WTC11 (cell line): Measurements from ENCODE around the gene LRP11. TPM values are rescaled to one million over a fixed set of nuclear protein-coding genes. Genes with fewer than 3 reads are reported as not detected.
"Not testable (repeated sequence)": the region's sequence is repeated elsewhere in the genome, so short reads cannot be mapped to it uniquely, and the experiment has no call there.

Experiments used
- ATAC-seq: fragments of 200-7000 bp; cut with Tn5 transposase; 2 replicates; pipeline ENCODE4 v1.10.0; 2021; ENCODE audit warnings: mild to moderate bottlenecking, moderate library complexity
- CTCF ChIA-PET: fragments of 300-600 bp; sonication (Branson Sonifier 250); formaldehyde crosslinking; loops from one replicate; lab custom pipeline; 2021; ENCODE audit warnings: antibody characterized with exemption; lab: Charles Lee
- POLR2A ChIA-PET: fragments of 350-600 bp; sonication (Branson Sonifier 250); formaldehyde crosslinking; loops from one replicate; lab custom pipeline; 2021; ENCODE audit warnings: antibody characterized with exemption; lab: Charles Lee
- DNase-seq: peaks from one replicate; pipeline ENCODE4 v3.0.0; 2021; ENCODE audit warnings: low spot score
- H3K27ac Mint-ChIP-seq: 2 replicates; pipeline ENCODE4 v1.8.0; 2021; ENCODE audit warnings: mixed read lengths
- H3K27me3 Mint-ChIP-seq: 2 replicates; pipeline ENCODE4 v1.8.0; 2021; ENCODE audit warnings: low read depth, mild to moderate bottlenecking, moderate library complexity, mixed read lengths
- H3K36me3 Mint-ChIP-seq: 2 replicates; pipeline ENCODE4 v1.8.0; 2021; ENCODE audit warnings: mixed read lengths
- H3K4me1 Mint-ChIP-seq: 2 replicates; pipeline ENCODE4 v1.8.0; 2022; ENCODE audit warnings: mixed read lengths
- H3K4me3 Mint-ChIP-seq: 2 replicates; pipeline ENCODE4 v1.8.0; 2021; ENCODE audit warnings: mild to moderate bottlenecking, moderate library complexity, mixed read lengths
- H3K9me3 Mint-ChIP-seq: 2 replicates; pipeline ENCODE4 v1.8.0; 2021; ENCODE audit warnings: mixed read lengths
- ATF3 ChIP-seq: sonication (generic); formaldehyde crosslinking; conservative IDR thresholded peaks from 2 replicates; pipeline ENCODE4 v1.8.1; 2022; ENCODE audit warnings: mild to moderate bottlenecking, missing genetic modification reagents
- CREM ChIP-seq: sonication (generic); formaldehyde crosslinking; IDR thresholded peaks from 2 replicates; pipeline ENCODE4 v1.8.1; 2022; ENCODE audit warnings: mild to moderate bottlenecking, missing genetic modification reagents, moderate library complexity
- CTCF ChIP-seq: fragments of 200-600 bp; IDR thresholded peaks from 2 replicates; pipeline ENCODE4 v1.8.0; 2022; ENCODE audit warnings: antibody characterized with exemption
- E2F4 ChIP-seq: sonication (generic); formaldehyde crosslinking; IDR thresholded peaks from 2 replicates; pipeline ENCODE4 v1.8.1; 2022; ENCODE audit warnings: low read depth, mild to moderate bottlenecking, moderate library complexity, missing genetic modification reagents, borderline replicate concordance
- ELF4 ChIP-seq: sonication (generic); formaldehyde crosslinking; IDR thresholded peaks from 2 replicates; pipeline ENCODE4 v1.8.1; 2022; ENCODE audit warnings: low read depth, mild to moderate bottlenecking, moderate library complexity, missing genetic modification reagents
- ERG ChIP-seq: fragments of 250-450 bp; sonication (Bioruptor Pico); IDR thresholded peaks from 2 replicates; pipeline ENCODE4 v1.8.0; 2021; ENCODE audit warnings: mild to moderate bottlenecking
- GRHL2 ChIP-seq: fragments of 250-450 bp; sonication (Bioruptor Pico); IDR thresholded peaks from 2 replicates; pipeline ENCODE4 v1.8.0; 2022; ENCODE audit warnings: mild to moderate bottlenecking, moderate library complexity; ENCODE audit not compliant: insufficient replicate concordance, severe bottlenecking
- MXD4 ChIP-seq: fragments of 250-450 bp; sonication (Bioruptor Pico); IDR thresholded peaks from 2 replicates; pipeline ENCODE4 v1.8.0; 2021; ENCODE audit warnings: mild to moderate bottlenecking, moderate library complexity, borderline replicate concordance
- MYBL2 ChIP-seq: sonication (generic); formaldehyde crosslinking; IDR thresholded peaks from 2 replicates; pipeline ENCODE4 v1.8.1; 2023; ENCODE audit warnings: mild to moderate bottlenecking, moderate library complexity, missing genetic modification reagents
- NR1H2 ChIP-seq: sonication (generic); formaldehyde crosslinking; IDR thresholded peaks from 2 replicates; pipeline ENCODE4 v1.9.0; 2021; ENCODE audit warnings: mild to moderate bottlenecking, moderate library complexity, missing genetic modification reagents
- PREB ChIP-seq: sonication (generic); formaldehyde crosslinking; IDR thresholded peaks from 2 replicates; pipeline ENCODE4 v1.8.1; 2022; ENCODE audit warnings: mild to moderate bottlenecking, missing genetic modification reagents, moderate library complexity, borderline replicate concordance
- ZNF396 ChIP-seq: fragments of 250-450 bp; sonication (Bioruptor Pico); IDR thresholded peaks from 2 replicates; pipeline ENCODE4 v1.8.0; 2021; ENCODE audit warnings: mild to moderate bottlenecking, moderate library complexity, borderline replicate concordance
- ZNF423 ChIP-seq: fragments of 250-450 bp; sonication (Bioruptor Pico); IDR thresholded peaks from 2 replicates; pipeline ENCODE4 v2.1.2; 2022; ENCODE audit warnings: mild to moderate bottlenecking, moderate library complexity
- ZNF671 ChIP-seq: fragments of 250-450 bp; sonication (Bioruptor Pico); IDR thresholded peaks from 2 replicates; pipeline ENCODE4 v1.8.0; 2021; ENCODE audit warnings: mild to moderate bottlenecking
- ZSCAN18 ChIP-seq: fragments of 250-450 bp; sonication (Bioruptor Pico); IDR thresholded peaks from 2 replicates; pipeline ENCODE4 v2.1.2; 2022; ENCODE audit warnings: mild to moderate bottlenecking, moderate library complexity
- total RNA-seq: library from RNA; stranded (reverse); gene quantifications from 3 replicates; pipeline ENCODE4 v1.2.3, GENCODE V29; 2021

Gene LRP11
- total RNA-seq, 1 experiment from 2014 or later, result 19.8 TPM

- TF ChIP-seq ELF4 (CRISPR knock-in tag), result no peak
- TF ChIP-seq NR1H2, result no peak
- TF ChIP-seq CTCF, result no peak
- no peak for TF ChIP-seq ZNF671 (CRISPR knock-in tag)
- no peak for TF ChIP-seq ZNF423
- no peak for TF ChIP-seq MXD4
- no peak for TF ChIP-seq MYBL2 (CRISPR knock-in tag)
- no peak for TF ChIP-seq ERG (CRISPR knock-in tag)
Observed at GRCh38 chr6:149909701-149910470, 45.7 kb upstream of the LRP11 start (continued).

GRCh38 chr6:149908480-149908879 is 44.3 kb upstream of the LRP11 start:
- H3K4me1 Mint-ChIP-seq, DNase-seq, ATAC-seq, POLR2A ChIA-PET, H3K4me3 Mint-ChIP-seq, H3K27ac Mint-ChIP-seq: not testable (repeated sequence)
- Mint-ChIP-seq H3K9me3 (peaks cover 43% of the 10 kb centered on the region), H3K27me3 (peaks cover 34% of the 10 kb centered on the region), H3K36me3 (peaks cover 16% of the 10 kb centered on the region)
- CTCF ChIA-PET, result interaction anchor here (0.6 kb wide), 1 partner anchor 76 kb away, joined by 3 read pairs; no protein-coding TSS in a partner anchor

GRCh38 chr6:149907317-149907716 is 43.2 kb upstream of the LRP11 start:
- no peak overlapping the region for H3K27ac Mint-ChIP-seq
- no peak for DNase-seq
- TF ChIP-seq E2F4 (no peak), CREM (no peak), ELF4 (CRISPR knock-in tag) (no peak), ZNF396 (CRISPR knock-in tag) (no peak), GRHL2 (CRISPR knock-in tag) (no peak), PREB (CRISPR knock-in tag) (no peak), ZSCAN18 (CRISPR knock-in tag) (no peak), ZNF671 (CRISPR knock-in tag) (no peak), ATF3 (CRISPR knock-in tag) (no peak)
- H3K4me3 Mint-ChIP-seq, result no peak overlapping the region
- H3K27me3 Mint-ChIP-seq, result peaks cover 25% of the 10 kb centered on the region
- peaks cover 43% of the 10 kb centered on the region for H3K9me3 Mint-ChIP-seq
- no peak for ATAC-seq
- no peaks in the 10 kb centered on the region for H3K4me1 Mint-ChIP-seq
- POLR2A ChIA-PET, result no interaction called here
- CTCF ChIA-PET, result no interaction called here
- peaks cover 16% of the 10 kb centered on the region for H3K36me3 Mint-ChIP-seq
